ENCODE data around the gene TSSK6.

- TF ChIP-seq CTCF (conservative IDR thresholded peaks at IDR 0.05; ENCODE audit: low read depth, low read length) (no peak), POLR2A (IDR thresholded peaks at IDR 0.05; ENCODE audit: low read depth, low read length) (no peak), MXI1 (IDR thresholded peaks at IDR 0.05; ENCODE audit: borderline replicate concordance, low read depth, low read length) (no peak), MAZ (IDR thresholded peaks at IDR 0.05; ENCODE audit: borderline replicate concordance, low read depth, low read length) (no peak), USF2 (IDR thresholded peaks at IDR 0.05; ENCODE audit: low read depth, low read length) (no peak), RAD21 (IDR thresholded peaks at IDR 0.05; ENCODE audit: low read length) (no peak), SMC3 (IDR thresholded peaks at IDR 0.05; ENCODE audit: low read depth, low read length) (no peak), CHD1 (IDR thresholded peaks at IDR 0.05; ENCODE audit: low read depth, low read length) (no peak), MAFK (IDR thresholded peaks at IDR 0.05; ENCODE audit: low read depth, low read length) (no peak), BHLHE40 (IDR thresholded peaks at IDR 0.05; ENCODE audit: low read depth, low read length) (no peak), CEBPB (IDR thresholded peaks at IDR 0.05; ENCODE audit: low read depth, low read length) (no peak), NFE2L2 (IDR thresholded peaks at IDR 0.05; ENCODE audit: low read depth, low read length) (no peak), ELK1 (IDR thresholded peaks at IDR 0.05; ENCODE audit: borderline replicate concordance, low read depth, low read length) (no peak), RFX5 (IDR thresholded peaks at IDR 0.05; ENCODE audit: low read depth, low read length) (no peak)
These were observed 23.4 kb upstream of the TSSK6 start for GRCh38 chr19:19538785-19539166.

Data from IMR-90 (cell line).